MM.1S (cell line): ENCODE data around the gene ATP6V0A1.
A peak's percentile ranks its signal among the peaks of the same experiment; 100 is the strongest.
"Not testable (repeated sequence)": the region's sequence is repeated elsewhere in the genome, so short reads cannot be mapped to it uniquely, and the experiment has no call there.

Experiments
- DNase-seq: peaks from one replicate; pipeline ENCODE4 v3.0.0-alpha.2; 2015
- H2AFZ ChIP-seq: fragments of 300-600 bp; sonication (generic); 2 replicates; pipeline ENCODE4 v1.6.0; 2016; ENCODE audit warnings: antibody characterized with exemption, low read length
- H3F3A ChIP-seq: fragments of 300-600 bp; sonication (generic); 2 replicates; pipeline ENCODE4 v1.6.1; 2016; ENCODE audit warnings: mild to moderate bottlenecking, antibody characterized with exemption, low read length, moderate library complexity, mixed read lengths; ENCODE audit not compliant: insufficient read depth
- H3K27ac ChIP-seq: fragments of 300-600 bp; sonication (generic); 2 replicates; pipeline ENCODE4 v1.5.1; 2016; ENCODE audit warnings: mild to moderate bottlenecking, low read length
- H3K27me3 ChIP-seq: fragments of 300-600 bp; sonication (generic); replicated peaks from 2 replicates; pipeline ENCODE4 v1.6.0; 2016; ENCODE audit warnings: low read length; ENCODE audit not compliant: insufficient read depth
- H3K36me3 ChIP-seq: fragments of 300-600 bp; sonication (generic); replicated peaks from 2 replicates; pipeline ENCODE4 v1.6.1; 2016; ENCODE audit warnings: mild to moderate bottlenecking, low read length, mixed read lengths; ENCODE audit not compliant: insufficient read depth
- H3K4me1 ChIP-seq: fragments of 300-600 bp; sonication (generic); 2 replicates; pipeline ENCODE4 v1.6.1; 2016; ENCODE audit warnings: low read length, mixed read lengths
- H3K4me2 ChIP-seq: fragments of 300-600 bp; sonication (generic); 2 replicates; pipeline ENCODE4 v1.6.0; 2016; ENCODE audit warnings: low read depth, low read length
- H3K4me3 ChIP-seq: fragments of 300-600 bp; sonication (generic); 2 replicates; pipeline ENCODE4 v1.5.1; 2016; ENCODE audit warnings: low read length, mixed read lengths
- H3K79me2 ChIP-seq: fragments of 300-600 bp; sonication (generic); 2 replicates; pipeline ENCODE4 v1.6.1; 2016; ENCODE audit warnings: mixed run types, low read length, mixed read lengths
- H3K9ac ChIP-seq: fragments of 300-600 bp; sonication (generic); 2 replicates; pipeline ENCODE4 v1.6.1; 2016; ENCODE audit warnings: low read length, mixed read lengths
- H3K9me2 ChIP-seq: fragments of 300-600 bp; sonication (generic); replicated peaks from 2 replicates; pipeline ENCODE4 v1.6.1; 2016; ENCODE audit warnings: mild to moderate bottlenecking, low read length, mixed read lengths; ENCODE audit not compliant: insufficient read depth
- H3K9me3 ChIP-seq: fragments of 300-600 bp; sonication (generic); replicated peaks from 2 replicates; pipeline ENCODE4 v1.6.1; 2016; ENCODE audit warnings: mild to moderate bottlenecking, low read length, mixed read lengths; ENCODE audit not compliant: insufficient read depth
- H4K20me1 ChIP-seq: fragments of 300-600 bp; sonication (generic); 2 replicates; pipeline ENCODE4 v1.6.1; 2016; ENCODE audit warnings: mild to moderate bottlenecking, low read length, moderate library complexity, mixed read lengths; ENCODE audit not compliant: insufficient read depth
- CTCF ChIP-seq: fragments of 300-600 bp; sonication (generic); IDR thresholded peaks from 2 replicates; pipeline ENCODE4 v1.5.1; 2016; ENCODE audit warnings: antibody characterized with exemption, low read length, mixed read lengths
- EZH2 ChIP-seq: fragments of 300-600 bp; sonication (generic); optimal IDR thresholded peaks from 2 replicates; pipeline ENCODE3; 2017; ENCODE audit warnings: low read depth, mild to moderate bottlenecking, antibody characterized with exemption, low read length, mixed read lengths
- EZH2phosphoT487 ChIP-seq: fragments of 300-600 bp; sonication (generic); IDR thresholded peaks from 2 replicates; pipeline ENCODE4 v1.6.1; 2018; ENCODE audit warnings: antibody characterized with exemption, low read length

Gene ATP6V0A1

GRCh38 chr17:42438600-42439567 is 19.8 kb upstream of the ATP6V0A1 start:
- Histone ChIP-seq H3K79me2 (no peaks in the 10 kb centered on the region), H4K20me1 (no peaks in the 10 kb centered on the region), H3K4me1 (peaks cover 9% of the 10 kb centered on the region), H3K36me3 (no peaks in the 10 kb centered on the region), H3K9ac (no peak overlapping the region), H3F3A (no peaks in the 10 kb centered on the region), H2AFZ (no peak overlapping the region), H3K4me2 (no peak overlapping the region), H3K9me3 (no peaks in the 10 kb centered on the region), H3K4me3 (no peak overlapping the region), H3K27ac (no peak overlapping the region), H3K27me3 (no peaks in the 10 kb centered on the region), H3K9me2 (no peaks in the 10 kb centered on the region)
- peak; percentile 32 for DNase-seq
- peak; percentile 25 for TF ChIP-seq CTCF
- no peak for TF ChIP-seq EZH2
- no peak for TF ChIP-seq EZH2phosphoT487

GRCh38 chr17:42441371-42442195 is 17.1 kb upstream of the ATP6V0A1 start:
- H3K9me2 ChIP-seq: no peaks in the 10 kb centered on the region
- no peaks in the 10 kb centered on the region for H3K36me3 ChIP-seq
- H2AFZ ChIP-seq: peak overlapping the region; percentile 59
- H4K20me1 ChIP-seq: no peaks in the 10 kb centered on the region
- H3K27me3 ChIP-seq: no peaks in the 10 kb centered on the region
- H3K4me1 ChIP-seq: peaks cover 9% of the 10 kb centered on the region
- H3F3A ChIP-seq: no peaks in the 10 kb centered on the region
- no peaks in the 10 kb centered on the region for H3K79me2 ChIP-seq
- peak overlapping the region; percentile 40; the same call in 1 of the 2 replicates for H3K27ac ChIP-seq
- no peaks in the 10 kb centered on the region for H3K9me3 ChIP-seq
- DNase-seq: peak; percentile 17
- H3K4me2 ChIP-seq: peak overlapping the region; percentile 49
- H3K9ac ChIP-seq: no peak overlapping the region; the same call in 1 of the 2 replicates
- H3K4me3 ChIP-seq: no peak overlapping the region
- TF ChIP-seq CTCF: no peak
- TF ChIP-seq EZH2phosphoT487: no peak
- TF ChIP-seq EZH2: no peak

- no peaks in the 10 kb centered on the region for H3K9me3 ChIP-seq
Measured at GRCh38 chr17:42442196-42442565, 16.5 kb upstream of the ATP6V0A1 start.

GRCh38 chr17:42449176-42449575 is 9.5 kb upstream of the ATP6V0A1 start:
- not testable (repeated sequence) for H3K36me3 ChIP-seq, H3K4me1 ChIP-seq, H3K79me2 ChIP-seq, H3K4me2 ChIP-seq, H3F3A ChIP-seq, H3K4me3 ChIP-seq, H3K9ac ChIP-seq, H3K27ac ChIP-seq, H3K27me3 ChIP-seq, H3K9me3 ChIP-seq, H3K9me2 ChIP-seq, DNase-seq, H2AFZ ChIP-seq, H4K20me1 ChIP-seq

More at GRCh38 chr17:42442196-42442565, 16.5 kb upstream of the ATP6V0A1 start:
- Histone ChIP-seq H3K4me2 (peak overlapping the region; percentile 49; the same call in 1 of the 2 replicates), H3K27ac (peak overlapping the region; percentile 40; the same call in 1 of the 2 replicates), H3K4me3 (no peak overlapping the region), H3K27me3 (no peaks in the 10 kb centered on the region), H3K36me3 (no peaks in the 10 kb centered on the region), H3K9ac (no peak overlapping the region; the same call in 1 of the 2 replicates), H2AFZ (peak overlapping the region; percentile 59), H4K20me1 (no peaks in the 10 kb centered on the region), H3K9me2 (no peaks in the 10 kb centered on the region), H3K4me1 (peaks cover 9% of the 10 kb centered on the region), H3F3A (no peaks in the 10 kb centered on the region), H3K79me2 (no peaks in the 10 kb centered on the region)
- peak; percentile 13 for DNase-seq
- no peak for TF ChIP-seq CTCF
- no peak for TF ChIP-seq EZH2phosphoT487
- TF ChIP-seq EZH2: no peak

GRCh38 chr17:42449838-42450237 is 8.8 kb upstream of the ATP6V0A1 start:
- H3K9ac ChIP-seq, DNase-seq, H3F3A ChIP-seq, H3K36me3 ChIP-seq, H3K4me3 ChIP-seq, H3K4me2 ChIP-seq, H3K9me2 ChIP-seq, H3K9me3 ChIP-seq, H4K20me1 ChIP-seq, H2AFZ ChIP-seq, H3K79me2 ChIP-seq, H3K4me1 ChIP-seq, H3K27ac ChIP-seq, H3K27me3 ChIP-seq: not testable (repeated sequence)
